Endothelial cell of umbilical vein (primary cell): ENCODE data around the gene SIDT1. TPM values are rescaled to one million over a fixed set of nuclear protein-coding genes. Genes with fewer than 3 reads are reported as not detected.

Source experiments
- BruUV-seq: library from RNA; stranded (reverse); fragments of 400-500 nt; replicated peaks from 2 replicates; lab custom pipeline; 2021; lab: Mats Ljungman, UMichigan
- CTCF ChIA-PET: fragments of 300-600, 350-600 bp; sonication (Branson Sonifier 250); formaldehyde crosslinking; loops from one replicate; lab custom pipeline; 2021; ENCODE audit warnings: antibody characterized with exemption, inconsistent platforms; lab: Charles Lee
- POLR2A ChIA-PET: fragments of 300-600, 350-600 bp; sonication (Branson Sonifier 250); formaldehyde crosslinking; loops from one replicate; lab custom pipeline; 2021; ENCODE audit warnings: antibody characterized with exemption, inconsistent platforms; lab: Charles Lee
- DNase-seq: peaks from one replicate; pipeline ENCODE4 v3.0.0-alpha.2; 2011; ENCODE audit warnings: low read depth, low spot score
- FAIRE-seq: peaks from 2 replicates; lab custom pipeline; 2011; peaks lifted over from hg19 to GRCh38; lab: Jason Lieb, UNC
- H2AFZ ChIP-seq: 2 replicates; pipeline ENCODE4 v1.6.0; 2012; ENCODE audit warnings: low read depth, low read length, control low read depth, inconsistent platforms
- H3K27ac ChIP-seq: 2 replicates; pipeline ENCODE4 v1.5.1; 2011; ENCODE audit warnings: low read depth, mild to moderate bottlenecking, control low read depth, low read length, moderate library complexity; ENCODE audit not compliant: insufficient read depth
- H3K27me3 ChIP-seq, 2 experiments: 2 replicates each; pipeline versions ENCODE4 v1.6.0 to v1.6.1; 2011; ENCODE audit warnings: low read length in 2 of 2, mixed read lengths in 1 of 2; ENCODE audit not compliant: control insufficient read depth in 2 of 2, insufficient read depth in 2 of 2
- H3K36me3 ChIP-seq, 2 experiments: 2 replicates in 1 of 2; 3 replicates in 1 of 2; pipeline ENCODE4 v1.5.1; 2011; ENCODE audit warnings: low read length in 2 of 2, mild to moderate bottlenecking in 1 of 2, moderate library complexity in 1 of 2; ENCODE audit not compliant: control insufficient read depth in 2 of 2, insufficient read depth in 2 of 2; ENCODE audit errors: extremely low read depth in 1 of 2
- H3K4me1 ChIP-seq: 3 replicates; pipeline ENCODE4 v1.5.1; 2011; ENCODE audit warnings: mild to moderate bottlenecking, low read length; ENCODE audit not compliant: control insufficient read depth, insufficient read depth; ENCODE audit errors: extremely low read depth
- H3K4me2 ChIP-seq: 2 replicates; pipeline ENCODE4 v1.6.1; 2011; ENCODE audit warnings: low read length, control low read depth, mixed read lengths; ENCODE audit not compliant: insufficient read depth
- H3K4me3 ChIP-seq, 3 experiments: fragments of 200-600 bp in 1 of 3; sonication (generic), shearing (Covaris generic) in 1 of 3; replicated peaks in 1 of 3; 2 replicates each; pipeline ENCODE4 v1.5.1; 2011 to 2016; ENCODE audit warnings: control low read depth in 3 of 3, low read length in 3 of 3, mild to moderate bottlenecking in 2 of 3, inconsistent platforms in 1 of 3, low read depth in 1 of 3, moderate library complexity in 1 of 3; ENCODE audit not compliant: insufficient read depth in 1 of 3
- H3K79me2 ChIP-seq: 2 replicates; pipeline ENCODE4 v1.6.0; 2012; ENCODE audit warnings: low read length, inconsistent platforms; ENCODE audit not compliant: control insufficient read depth, insufficient read depth
- H3K9ac ChIP-seq: replicated peaks from 2 replicates; pipeline ENCODE3; 2011; ENCODE audit warnings: low read length, control low read depth; ENCODE audit not compliant: insufficient read depth; ENCODE audit errors: extremely low read depth
- H3K9me1 ChIP-seq: replicated peaks from 3 replicates; pipeline ENCODE4 v1.6.0; 2011; ENCODE audit warnings: mild to moderate bottlenecking, low read length; ENCODE audit not compliant: control insufficient read depth, insufficient read depth; ENCODE audit errors: extremely low read depth
- H3K9me3 ChIP-seq: replicated peaks from 2 replicates; pipeline ENCODE4 v1.5.1; 2012; ENCODE audit warnings: low read length, inconsistent platforms; ENCODE audit not compliant: control insufficient read depth, insufficient read depth
- H4K20me1 ChIP-seq: replicated peaks from 2 replicates; pipeline ENCODE3; 2011; ENCODE audit warnings: mild to moderate bottlenecking, low read length; ENCODE audit not compliant: control insufficient read depth, insufficient read depth; ENCODE audit errors: extremely low read depth
- EZH2 ChIP-seq: IDR thresholded peaks from 2 replicates; pipeline ENCODE4 v1.6.1; 2012; ENCODE audit warnings: borderline replicate concordance, low read depth, mild to moderate bottlenecking, moderate library complexity, low read length, inconsistent platforms; ENCODE audit not compliant: severe bottlenecking
- FOS ChIP-seq: IDR thresholded peaks from 2 replicates; pipeline ENCODE4 v1.6.1; 2011; ENCODE audit warnings: mild to moderate bottlenecking, low read length, moderate library complexity, borderline replicate concordance; ENCODE audit not compliant: insufficient read depth
- GATA2 ChIP-seq: IDR thresholded peaks from 2 replicates; pipeline ENCODE4 v1.7.0; 2011; ENCODE audit warnings: low read depth, mild to moderate bottlenecking, moderate library complexity, mixed read lengths, low read length; ENCODE audit not compliant: insufficient read length, insufficient read depth
- JUN ChIP-seq: IDR thresholded peaks from 2 replicates; pipeline ENCODE4 v1.6.1; 2011; ENCODE audit warnings: borderline replicate concordance, low read depth; ENCODE audit not compliant: insufficient read length, insufficient read depth
- MYC ChIP-seq: IDR thresholded peaks from one replicate; pipeline ENCODE4 v1.6.1; 2011; ENCODE audit warnings: mild to moderate bottlenecking, low read depth, low read length
- POLR2AphosphoS5 ChIP-seq: IDR thresholded peaks from 2 replicates; pipeline ENCODE4 v1.6.1; 2012; ENCODE audit warnings: low read depth, mild to moderate bottlenecking, control low read depth, low read length, moderate library complexity; ENCODE audit not compliant: insufficient read depth
- dilution Hi-C: fragments of 300-500 bp; cut with MboI; formaldehyde crosslinking; loops from one replicate; pipeline ENCODE4 v1.15.0; 2019; ENCODE audit warnings: low sequenced_read_pairs; ENCODE audit not compliant: extremely low pct_ligation_motif_present
- intact Hi-C: fragments of 100-400 bp; cut with micrococcal nuclease; formaldehyde crosslinking; loops from one replicate; pipeline ENCODE4 v1.10.0; 2022
- polyA plus RNA-seq, 4 experiments: library from polyadenylated mRNA; depleted of rRNA in 3 of 4; stranded (reverse) in 3 of 4; unstranded in 1 of 4; fragments of >200 nt; gene quantifications; 2 replicates each; pipeline versions ENCODE4 v1.2.1 to v1.2.3, GENCODE V29; 2011 to 2012; ENCODE audit warnings: missing spikeins in 1 of 4
- total RNA-seq: library from RNA; stranded (reverse); gene quantifications from 2 replicates; pipeline ENCODE4 v1.2.3, GENCODE V29; 2021
- TF ChIP-seq, protein P1 (sequence below), 2 donors: IDR thresholded peaks; 1 replicate in 1 of 2; 2 replicates in 1 of 2; pipeline ENCODE4 v1.5.1; 2011; ENCODE audit warnings: low read length in 2 of 2, mild to moderate bottlenecking in 2 of 2, moderate library complexity in 2 of 2, control low read depth in 1 of 2, inconsistent platforms in 1 of 2, low read depth in 1 of 2; ENCODE audit not compliant: insufficient read depth in 1 of 2; ENCODE audit errors: extremely low read depth in 1 of 2
- TF ChIP-seq, protein P2 (sequence below): IDR thresholded peaks from 2 replicates; pipeline ENCODE4 v1.6.1; 2011; ENCODE audit not compliant: insufficient read depth, insufficient read length

The SIDT1 gene
- total and polyA plus RNA-seq, 2 donors (not counting 3 experiments of a cell fraction or from before 2014, with no cell fraction given): 0.07 TPM; not detected in 1

DNA sequence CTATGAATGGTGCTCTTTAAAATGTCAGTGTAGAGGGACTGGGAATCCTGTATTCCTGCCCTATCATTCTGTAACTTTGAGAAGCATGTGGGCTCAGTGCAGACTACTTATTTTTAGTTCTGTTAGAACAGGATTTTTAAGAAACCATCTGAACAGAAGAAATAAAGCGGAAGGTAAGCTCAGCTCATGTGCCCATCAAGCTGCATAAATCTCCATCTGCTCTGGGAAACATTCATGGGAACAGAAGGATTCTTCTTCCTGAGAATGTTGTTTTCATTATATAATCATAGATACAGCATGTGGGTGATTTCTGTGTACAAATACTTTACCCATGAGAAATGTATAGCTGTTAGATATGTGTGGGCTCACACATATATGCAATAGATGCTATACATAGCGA, 69.9 kb downstream of the SIDT1 start:
- Histone ChIP-seq H3K36me3 (no peaks in the 10 kb centered on the region), H2AFZ (no peak overlapping the region), H4K20me1 (no peaks in the 10 kb centered on the region), H3K4me2 (no peak overlapping the region), H3K4me3 (no peak overlapping the region), H3K9me3 (no peaks in the 10 kb centered on the region), H3K4me1 (no peaks in the 10 kb centered on the region), H3K27me3 (peaks cover 10 to 14% of the 10 kb centered on the region in 2 experiments), H3K9ac (no peak overlapping the region), H3K79me2 (no peaks in the 10 kb centered on the region), H3K9me1 (no peaks in the 10 kb centered on the region), H3K27ac (no peak overlapping the region)
- FAIRE-seq (no peak), DNase-seq (no peak)
- no TSS peak for BruUV-seq
- intact Hi-C loops (no loop called here), dilution Hi-C loops (no loop called here)
- ChIA-PET POLR2A (no interaction called here), CTCF (no interaction called here)
- TF ChIP-seq FOS (no peak), MYC (no peak), EZH2 (no peak), POLR2AphosphoS5 (no peak), JUN (no peak), GATA2 (no peak)
- TF ChIP-seq, protein P1, sequence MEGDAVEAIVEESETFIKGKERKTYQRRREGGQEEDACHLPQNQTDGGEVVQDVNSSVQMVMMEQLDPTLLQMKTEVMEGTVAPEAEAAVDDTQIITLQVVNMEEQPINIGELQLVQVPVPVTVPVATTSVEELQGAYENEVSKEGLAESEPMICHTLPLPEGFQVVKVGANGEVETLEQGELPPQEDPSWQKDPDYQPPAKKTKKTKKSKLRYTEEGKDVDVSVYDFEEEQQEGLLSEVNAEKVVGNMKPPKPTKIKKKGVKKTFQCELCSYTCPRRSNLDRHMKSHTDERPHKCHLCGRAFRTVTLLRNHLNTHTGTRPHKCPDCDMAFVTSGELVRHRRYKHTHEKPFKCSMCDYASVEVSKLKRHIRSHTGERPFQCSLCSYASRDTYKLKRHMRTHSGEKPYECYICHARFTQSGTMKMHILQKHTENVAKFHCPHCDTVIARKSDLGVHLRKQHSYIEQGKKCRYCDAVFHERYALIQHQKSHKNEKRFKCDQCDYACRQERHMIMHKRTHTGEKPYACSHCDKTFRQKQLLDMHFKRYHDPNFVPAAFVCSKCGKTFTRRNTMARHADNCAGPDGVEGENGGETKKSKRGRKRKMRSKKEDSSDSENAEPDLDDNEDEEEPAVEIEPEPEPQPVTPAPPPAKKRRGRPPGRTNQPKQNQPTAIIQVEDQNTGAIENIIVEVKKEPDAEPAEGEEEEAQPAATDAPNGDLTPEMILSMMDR (IDR thresholded peaks at IDR 0.05; ENCODE audit: extremely low read depth in 1 of 2, insufficient read depth in 1 of 2, low read depth in 1 of 2, low read length in 2 of 2): no peak
- TF ChIP-seq, protein P2, sequence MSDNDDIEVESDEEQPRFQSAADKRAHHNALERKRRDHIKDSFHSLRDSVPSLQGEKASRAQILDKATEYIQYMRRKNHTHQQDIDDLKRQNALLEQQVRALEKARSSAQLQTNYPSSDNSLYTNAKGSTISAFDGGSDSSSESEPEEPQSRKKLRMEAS: no peak
